HG03175 (cell line): ENCODE data around the gene FAR1.
"Not testable (repeated sequence)": the region's sequence is repeated elsewhere in the genome, so short reads cannot be mapped to it uniquely, and the experiment has no call there.

Experiments
- ATAC-seq: cut with Tn5 transposase; IDR thresholded peaks from one replicate; pipeline ENCODE4 v1.9.1; 2021; ENCODE audit warnings: mild to moderate bottlenecking, moderate library complexity; ENCODE audit not compliant: unreplicated experiment

Gene FAR1

GRCh38 chr11:13668102-13668956 is at the start of gene FAR1:
Gene FAR1, plus strand, starts transcription at chr11:13668668. Its CDS starts 26,098 bp downstream, at chr11:13694766.
- ATAC-seq, result peak; percentile 91

DNA sequence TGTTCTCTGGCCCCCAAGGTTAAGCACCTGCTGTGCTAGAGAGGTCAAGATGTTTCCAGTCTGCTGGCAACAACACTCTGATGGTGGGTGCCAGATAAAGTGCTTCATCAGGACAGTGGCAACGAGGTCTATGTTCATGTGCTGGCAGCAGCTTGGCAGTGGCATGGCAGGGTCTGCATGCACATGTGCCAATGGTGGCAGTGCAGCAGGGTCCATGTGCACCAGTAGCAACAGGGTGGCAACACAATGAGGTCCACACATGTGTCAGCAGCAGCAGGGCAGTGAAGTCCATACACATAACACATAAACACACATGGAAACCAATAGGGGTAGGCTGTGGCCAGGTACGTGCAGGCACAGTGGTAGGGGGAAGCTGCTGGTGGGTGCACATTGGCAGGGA is 48.4 kb upstream of the FAR1 start:
- ATAC-seq, result no peak

DNA sequence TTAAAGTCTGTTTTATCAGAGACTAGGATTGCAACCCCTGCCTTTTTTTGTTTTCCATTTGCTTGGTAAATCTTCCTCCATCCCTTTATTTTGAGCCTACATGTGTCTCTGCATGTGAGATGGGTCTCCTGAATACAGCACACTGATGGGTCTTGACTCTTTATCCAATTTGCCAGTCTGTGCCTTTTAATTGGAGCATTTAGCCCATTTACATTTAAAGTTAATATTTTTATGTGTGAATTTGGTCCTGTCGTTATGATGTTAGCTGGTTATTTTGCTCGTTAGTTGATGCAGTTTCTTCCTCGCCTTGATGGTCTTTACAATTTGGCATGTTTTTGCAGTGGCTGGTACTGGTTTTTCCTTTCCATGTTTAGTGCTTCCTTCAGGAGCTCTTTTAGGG is 41.6 kb upstream of the FAR1 start:
- not testable (repeated sequence) for ATAC-seq

DNA sequence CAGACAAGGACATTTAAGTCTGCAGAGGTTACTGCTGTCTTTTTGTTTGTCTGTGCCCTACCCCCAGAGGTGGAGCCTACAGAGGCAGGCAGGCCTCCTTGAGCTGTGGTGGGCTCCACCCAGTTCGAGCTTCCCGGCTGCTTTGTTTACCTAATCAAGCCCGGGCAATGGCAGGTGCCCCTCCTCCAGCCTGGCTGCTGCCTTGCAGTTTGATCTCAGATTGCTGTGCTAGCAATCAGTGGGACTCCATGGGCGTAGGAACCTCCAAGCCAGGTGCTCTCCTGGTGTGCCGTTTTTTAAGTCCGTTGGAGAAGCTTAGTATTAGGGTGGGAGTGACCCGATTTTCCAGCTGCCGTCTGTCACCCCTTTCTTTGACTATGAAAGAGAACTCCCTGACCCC is 39.8 kb upstream of the FAR1 start:
- ATAC-seq, result not testable (repeated sequence)

DNA sequence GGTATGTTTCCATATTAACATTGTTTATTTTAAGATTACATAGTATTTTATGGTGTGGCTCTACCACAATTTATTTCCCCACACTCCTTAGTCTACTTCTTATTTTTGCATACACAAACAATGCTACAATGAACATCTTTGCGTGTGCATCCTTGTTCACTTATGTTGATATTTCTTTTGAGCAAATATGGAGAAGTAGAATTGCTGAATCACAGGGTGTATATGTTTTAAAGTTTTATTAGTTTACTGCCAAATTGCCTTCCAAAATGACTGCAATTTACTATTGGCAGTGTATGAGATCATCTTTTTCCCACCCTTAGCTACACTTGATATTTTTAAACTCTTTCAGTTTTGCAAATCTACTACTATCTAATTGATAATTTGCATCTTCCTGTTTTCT is 38.7 kb upstream of the FAR1 start:
- no peak for ATAC-seq

GRCh38 chr11:13635290-13635689 is 33.2 kb upstream of the FAR1 start:
- ATAC-seq, result no peak

GRCh38 chr11:13635804-13636203 is 32.7 kb upstream of the FAR1 start:
- no peak for ATAC-seq

DNA sequence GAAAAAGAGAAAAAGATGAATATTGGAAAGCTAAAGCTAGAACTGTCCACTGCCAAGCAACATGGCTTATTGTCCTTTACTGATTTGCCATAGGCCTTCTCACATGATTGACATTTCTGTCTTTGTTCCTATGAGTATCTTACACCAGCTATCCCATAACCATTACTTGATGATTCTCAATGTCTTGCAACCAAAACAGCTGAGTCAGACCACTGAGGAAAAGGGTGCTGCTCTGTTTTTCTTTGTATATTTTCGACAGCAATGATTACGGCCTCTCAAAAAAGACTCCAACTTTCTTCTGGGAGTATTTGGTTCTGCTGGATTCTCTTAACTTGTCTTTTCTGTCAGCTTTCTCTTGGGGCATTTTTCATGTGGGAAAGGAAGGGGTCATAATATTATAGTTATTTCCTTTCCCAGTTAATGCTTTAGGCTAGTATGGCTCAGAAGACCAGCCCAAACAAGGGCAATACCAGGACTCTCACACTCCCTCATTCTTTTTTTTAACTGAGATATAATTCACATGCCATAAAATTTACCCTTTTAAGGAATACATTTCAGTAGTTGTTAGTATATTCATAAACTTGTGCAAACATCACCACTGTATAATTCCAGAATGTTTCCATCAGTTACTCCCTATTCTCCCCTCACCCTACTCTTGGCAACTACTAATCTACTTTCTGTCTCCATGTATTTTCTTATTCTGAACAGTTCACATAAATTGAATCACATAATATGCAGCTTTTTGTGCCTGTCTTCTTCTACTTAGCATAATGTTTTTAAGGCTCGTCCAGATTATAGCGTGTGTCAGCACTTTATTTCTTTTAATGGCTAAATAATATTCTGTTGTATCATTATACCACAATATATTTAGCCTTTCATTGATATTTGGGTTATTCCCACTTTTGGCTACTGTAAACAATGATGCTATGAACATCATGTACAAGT is 31.1 kb upstream of the FAR1 start:
- no peak for ATAC-seq

- ATAC-seq, result no peak
These were observed 30.0 kb upstream of the FAR1 start for GRCh38 chr11:13638422-13638821.

DNA sequence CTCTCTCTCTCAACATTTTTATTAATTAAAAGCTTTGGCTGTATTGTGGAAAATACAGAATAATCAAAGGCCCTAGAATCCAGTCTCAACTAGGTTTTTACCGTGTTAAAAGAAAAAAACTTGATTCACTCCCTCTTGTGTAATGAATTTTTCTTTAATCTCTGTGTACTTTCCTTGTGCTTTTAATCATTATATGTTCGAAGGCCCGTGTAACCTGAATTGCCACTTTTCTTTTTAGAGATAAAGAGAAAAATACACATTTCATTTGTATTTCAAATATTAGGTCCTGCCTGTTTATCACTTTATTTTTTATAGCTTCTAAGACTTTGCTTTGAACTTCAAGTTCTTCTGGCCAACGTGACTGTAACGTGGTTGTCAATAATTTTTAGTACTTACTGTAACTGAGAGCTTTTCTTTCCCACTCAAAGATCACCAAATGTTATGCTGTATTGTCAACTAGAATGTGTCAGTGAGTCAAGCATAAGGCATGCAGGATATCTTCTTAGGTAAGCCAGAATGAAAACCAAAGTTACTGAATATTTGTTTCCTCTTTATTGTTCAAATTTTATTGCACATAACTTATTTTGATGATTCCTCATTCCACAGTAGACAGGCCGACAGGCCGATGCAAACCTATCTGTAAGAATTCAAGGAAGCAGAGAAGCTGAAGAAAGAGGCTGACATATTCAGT is 23.3 kb upstream of the FAR1 start:
- no peak for ATAC-seq

DNA sequence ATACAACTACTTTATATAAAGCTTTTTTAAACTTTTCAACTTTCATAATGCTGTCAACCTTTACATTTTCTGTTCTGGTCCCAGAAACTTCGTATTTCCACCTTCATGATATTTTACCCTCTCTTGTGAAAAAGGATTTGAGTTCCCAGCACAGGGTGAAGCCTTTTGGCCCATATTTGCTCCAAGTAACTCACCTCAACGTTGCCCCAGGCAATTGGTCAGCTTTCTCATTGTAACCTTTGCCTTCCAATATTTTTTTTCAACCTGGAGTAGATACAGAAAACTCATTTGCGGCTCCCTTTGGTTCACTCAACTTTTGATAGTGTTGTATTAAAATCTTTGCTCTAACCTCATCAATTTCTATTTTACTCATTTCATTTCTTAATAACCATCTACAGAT is 21.1 kb upstream of the FAR1 start:
- ATAC-seq, result no peak

- no peak for ATAC-seq
These were observed 18.8 kb upstream of the FAR1 start for GRCh38 chr11:13649619-13650018.

DNA sequence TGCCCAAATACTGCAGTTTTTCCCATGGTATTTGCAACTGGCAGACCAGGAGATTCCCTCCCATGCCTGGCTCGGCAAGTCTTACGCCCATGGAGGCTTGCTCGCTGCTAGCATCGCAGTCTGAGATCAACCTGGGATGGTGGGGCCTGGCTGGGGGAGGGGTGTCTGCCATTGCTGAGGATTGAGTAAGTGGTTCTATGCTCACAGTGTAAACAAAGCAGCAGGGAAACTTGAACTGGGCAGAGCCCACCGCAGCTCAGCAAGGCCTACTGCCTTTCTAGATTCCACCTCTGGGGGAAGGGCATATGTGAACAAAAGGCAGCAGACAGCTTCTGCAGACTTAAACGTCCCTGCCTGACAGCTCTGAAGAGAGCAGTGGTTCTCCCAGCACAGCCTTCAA is 17.0 kb upstream of the FAR1 start:
- ATAC-seq, result not testable (repeated sequence)

GRCh38 chr11:13661074-13661623 is 7.3 kb upstream of the FAR1 start:
- ATAC-seq, result no peak

- no peak for ATAC-seq
These were observed 4.8 kb upstream of the FAR1 start for GRCh38 chr11:13663631-13664071.

DNA sequence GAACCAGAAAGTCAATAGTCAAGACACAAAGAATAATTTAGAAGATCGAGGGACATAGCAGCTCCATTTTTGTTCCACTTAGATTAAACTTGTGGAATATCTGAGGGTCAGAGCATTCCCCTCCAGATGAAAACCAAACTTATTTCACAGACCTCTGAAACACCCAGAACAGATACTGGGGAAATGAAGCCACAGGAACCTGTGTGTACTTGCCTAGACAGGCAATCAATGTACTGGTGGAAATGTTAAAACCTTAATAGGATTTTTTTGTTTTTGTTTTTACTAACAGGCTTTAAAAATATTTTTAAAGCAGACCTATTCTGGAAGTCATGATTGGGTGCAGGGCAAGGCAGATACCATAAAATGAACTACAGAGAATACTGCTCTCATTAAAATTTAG is 4.1 kb upstream of the FAR1 start:
- ATAC-seq, result no peak

- no peak for ATAC-seq
These were observed 1.8 kb upstream of the FAR1 start for GRCh38 chr11:13666708-13667107.

DNA sequence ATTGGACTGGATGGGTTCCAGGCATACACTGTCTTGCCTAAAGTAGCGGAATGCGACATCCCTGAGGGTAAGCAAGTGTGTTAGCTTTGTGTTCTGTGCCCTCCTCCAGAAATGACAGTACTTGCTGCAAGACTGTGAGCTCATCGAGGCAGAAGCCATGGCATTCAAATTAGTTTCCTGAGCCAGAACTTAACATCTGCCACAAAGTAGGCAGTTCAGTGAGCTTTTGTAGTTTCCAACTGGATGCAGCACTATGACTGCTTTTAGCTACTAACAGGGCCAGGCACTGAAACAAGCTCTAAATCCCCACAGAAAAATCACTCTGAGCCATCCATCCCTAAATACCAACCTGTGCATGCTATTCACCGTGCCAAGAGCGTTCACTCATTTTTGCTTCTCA is 1.2 kb upstream of the FAR1 start:
- ATAC-seq, result no peak

- no peak for ATAC-seq
These were observed 720 bp upstream of the FAR1 start for GRCh38 chr11:13667795-13668101.

DNA sequence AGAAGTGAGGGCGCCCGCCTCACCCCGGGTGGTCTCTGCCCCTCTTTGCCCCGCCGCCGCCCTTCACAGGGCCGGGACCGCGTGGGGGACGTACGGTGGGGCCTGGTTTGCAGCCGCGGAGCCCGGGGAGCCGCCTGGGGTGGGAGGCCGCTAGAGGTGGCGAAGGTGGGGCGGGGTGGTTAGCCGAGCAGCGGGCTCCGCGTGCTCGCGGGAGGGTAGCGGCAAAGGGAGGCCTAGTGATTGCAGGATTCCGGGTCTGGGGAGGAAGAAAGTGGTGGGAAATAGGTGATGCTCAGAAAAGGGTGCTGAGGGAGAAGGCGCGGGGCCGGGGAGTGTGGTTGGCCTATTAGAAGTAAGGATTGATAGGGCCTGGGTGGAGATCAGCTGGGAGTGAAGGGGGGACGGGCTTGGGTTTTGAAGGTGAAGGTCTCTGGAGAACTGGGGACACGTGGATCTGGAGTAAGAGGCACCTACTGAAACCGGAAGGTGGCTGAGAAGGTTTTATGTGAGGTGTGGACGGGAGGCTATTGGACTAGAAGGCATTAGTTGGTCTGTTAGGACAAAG is 571 bp downstream of the FAR1 start:
- peak; percentile 18 for ATAC-seq
